ENCODE data around the gene RTL10. TPM values are rescaled to one million over a fixed set of nuclear protein-coding genes. Genes with fewer than 3 reads are reported as not detected.

The RTL10 gene
- total and polyA plus RNA-seq, 2 of the 8 experiments (the other 6 are each of a cell fraction or from before 2014, with no cell fraction given): 11.5 to 18.8 TPM

DNA sequence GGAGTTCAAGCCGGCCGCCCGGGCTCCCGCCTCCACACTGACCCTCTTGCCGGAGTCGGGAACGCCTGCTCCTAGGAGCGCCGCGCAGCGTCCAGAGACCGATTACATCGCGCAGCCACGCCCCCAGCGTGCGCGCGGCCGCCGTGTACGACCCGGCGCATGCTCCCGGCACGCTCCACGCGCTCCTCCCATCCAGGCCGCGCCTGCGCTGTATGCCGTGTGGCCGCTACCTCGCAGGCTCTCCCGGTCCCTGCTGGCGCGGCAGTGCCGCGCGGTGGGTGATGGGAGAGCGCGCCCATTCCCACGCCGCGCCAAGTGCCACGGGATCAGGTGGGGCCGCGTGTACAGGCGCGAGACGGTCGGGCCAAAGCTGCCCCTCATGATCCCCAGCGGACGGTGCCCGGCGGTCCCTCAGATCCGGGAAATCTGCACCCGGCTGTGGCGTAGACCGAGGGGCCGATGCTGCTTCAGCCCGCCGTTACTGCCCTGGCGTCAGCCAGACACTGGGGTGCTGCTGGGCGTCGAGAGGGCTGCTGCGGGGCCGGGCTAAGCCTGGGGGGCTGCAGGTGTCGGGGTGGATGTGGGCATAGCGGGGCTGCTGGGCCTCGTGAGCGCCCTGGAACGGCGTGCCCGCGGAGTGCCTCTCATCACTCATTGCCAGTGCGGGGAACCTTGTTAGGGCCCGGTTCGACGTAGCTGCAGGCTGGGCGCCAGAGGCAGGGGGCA, at the start of gene RTL10, which contains the start of gene GNB1L (continued):
- TF ChIP-seq SP4 (IDR thresholded peaks at IDR 0.05; ENCODE audit: low read length) (no peak), JUN (IDR thresholded peaks at IDR 0.05; ENCODE audit: low read depth, low read length) (no peak), FOSL1 (IDR thresholded peaks at IDR 0.05; ENCODE audit: insufficient read depth, low read depth, low read length) (no peak), ZNF274 (IDR thresholded peaks at IDR 0.05; ENCODE audit: borderline replicate concordance, extremely low read depth, low read length) (no peak), TEAD4 (IDR thresholded peaks at IDR 0.05; ENCODE audit: low read depth, low read length) (no peak), HDAC6 (IDR thresholded peaks at IDR 0.05; ENCODE audit: low read depth, low read length) (no peak), YY1 (IDR thresholded peaks at IDR 0.05; ENCODE audit: low read depth, low read length) (no peak), RAD21 (IDR thresholded peaks at IDR 0.05 in 1 of 2, conservative IDR thresholded peaks at IDR 0.05 in 1 of 2; ENCODE audit: low read depth in 2 of 2, low read length in 2 of 2) (peak; percentile 20 to 26; a peak in 2 of 4 replicates), KDM4A (IDR thresholded peaks at IDR 0.05; ENCODE audit: low read depth, low read length, severe bottlenecking) (peak; percentile 93), JUND (IDR thresholded peaks at IDR 0.05; ENCODE audit: low read length) (no peak), POLR2AphosphoS5 (IDR thresholded peaks at IDR 0.05; ENCODE audit: low read depth, low read length) (peak; percentile 85; the same call in 1 of the 2 replicates), HDAC2 (IDR thresholded peaks at IDR 0.05; ENCODE audit: borderline replicate concordance in 1 of 2, low read depth in 2 of 2, low read length in 2 of 2) (no peak), GTF2F1 (IDR thresholded peaks at IDR 0.05; ENCODE audit: borderline replicate concordance, low read depth, low read length) (no peak; the same call in 1 of the 2 replicates), RFX5 (IDR thresholded peaks at IDR 0.05; ENCODE audit: borderline replicate concordance, low read depth, low read length) (no peak), KDM5A (IDR thresholded peaks at IDR 0.05; ENCODE audit: low read length) (no peak), TAF1 (IDR thresholded peaks at IDR 0.05; ENCODE audit: low read depth, low read length) (peak; percentile 95), EZH2 (IDR thresholded peaks at IDR 0.05; ENCODE audit: low read depth, low read length, severe bottlenecking) (no peak), BCL11A (IDR thresholded peaks at IDR 0.05; ENCODE audit: low read depth in 2 of 2, low read length in 2 of 2) (no peak), MAFK (IDR thresholded peaks at IDR 0.05; ENCODE audit: low read depth, low read length) (no peak), RBBP5 (IDR thresholded peaks at IDR 0.05; ENCODE audit: borderline replicate concordance, low read depth, low read length) (peak; percentile 82), GABPA (IDR thresholded peaks at IDR 0.05; ENCODE audit: borderline replicate concordance, insufficient read depth, low read length) (no peak)
- TF ChIP-seq, protein P1, sequence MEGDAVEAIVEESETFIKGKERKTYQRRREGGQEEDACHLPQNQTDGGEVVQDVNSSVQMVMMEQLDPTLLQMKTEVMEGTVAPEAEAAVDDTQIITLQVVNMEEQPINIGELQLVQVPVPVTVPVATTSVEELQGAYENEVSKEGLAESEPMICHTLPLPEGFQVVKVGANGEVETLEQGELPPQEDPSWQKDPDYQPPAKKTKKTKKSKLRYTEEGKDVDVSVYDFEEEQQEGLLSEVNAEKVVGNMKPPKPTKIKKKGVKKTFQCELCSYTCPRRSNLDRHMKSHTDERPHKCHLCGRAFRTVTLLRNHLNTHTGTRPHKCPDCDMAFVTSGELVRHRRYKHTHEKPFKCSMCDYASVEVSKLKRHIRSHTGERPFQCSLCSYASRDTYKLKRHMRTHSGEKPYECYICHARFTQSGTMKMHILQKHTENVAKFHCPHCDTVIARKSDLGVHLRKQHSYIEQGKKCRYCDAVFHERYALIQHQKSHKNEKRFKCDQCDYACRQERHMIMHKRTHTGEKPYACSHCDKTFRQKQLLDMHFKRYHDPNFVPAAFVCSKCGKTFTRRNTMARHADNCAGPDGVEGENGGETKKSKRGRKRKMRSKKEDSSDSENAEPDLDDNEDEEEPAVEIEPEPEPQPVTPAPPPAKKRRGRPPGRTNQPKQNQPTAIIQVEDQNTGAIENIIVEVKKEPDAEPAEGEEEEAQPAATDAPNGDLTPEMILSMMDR (IDR thresholded peaks at IDR 0.05; ENCODE audit: control extremely low read depth in 1 of 3, insufficient read depth in 1 of 3, low read depth in 1 of 3, low read length in 3 of 3): peak in 1 of 3 experiments; percentile 14; a peak in 1 of 4 replicates
